HEK293 (cell line): Measurements from ENCODE around the gene PRKG1.

Source experiments
- SP2 ChIP-seq: fragments of 450-650 bp; formaldehyde crosslinking; IDR thresholded peaks from 2 replicates; pipeline ENCODE4 v1.5.1; 2016; ENCODE audit warnings: missing biosample characterization, missing genetic modification characterization
- ZBTB21 ChIP-seq: fragments of 450-650 bp; formaldehyde crosslinking; IDR thresholded peaks from 2 replicates; pipeline ENCODE4 v1.5.1; 2017; ENCODE audit warnings: missing biosample characterization, missing genetic modification characterization
- ZBTB7A ChIP-seq: fragments of 450-650 bp; formaldehyde crosslinking; IDR thresholded peaks from 2 replicates; pipeline ENCODE4 v1.5.1; 2016; ENCODE audit warnings: low read depth, missing biosample characterization, missing genetic modification characterization
- ZNF274 ChIP-seq, 2 experiments: fragments of 200-500 bp in 1 of 2; fragments of 450-650 bp in 1 of 2; sonication (Bioruptor generic) in 1 of 2; formaldehyde crosslinking in 1 of 2; IDR thresholded peaks; 2 replicates each; pipeline versions ENCODE4 v1.5.1 to v1.6.1; 2014 to 2016; ENCODE audit warnings: borderline replicate concordance in 1 of 2, inconsistent platforms in 1 of 2, low read length in 1 of 2, missing biosample characterization in 1 of 2, missing genetic modification characterization in 1 of 2
- ZSCAN16 ChIP-seq: fragments of 450-650 bp; formaldehyde crosslinking; IDR thresholded peaks from 2 replicates; pipeline ENCODE4 v1.5.1; 2016; ENCODE audit warnings: missing biosample characterization, missing genetic modification characterization
- ZSCAN18 ChIP-seq: fragments of 450-650 bp; formaldehyde crosslinking; IDR thresholded peaks from 2 replicates; pipeline ENCODE4 v1.5.1; 2016; ENCODE audit warnings: missing biosample characterization, missing genetic modification characterization
- TF ChIP-seq, protein P1 (sequence below): sonication (generic); formaldehyde crosslinking; IDR thresholded peaks from 2 replicates; pipeline ENCODE4 v1.8.1; 2022; ENCODE audit warnings: mild to moderate bottlenecking, moderate library complexity, missing genetic modification reagents
- TF ChIP-seq, protein P2 (sequence below): fragments of 450-650 bp; formaldehyde crosslinking; IDR thresholded peaks from 2 replicates; pipeline ENCODE4 v1.5.1; 2016; ENCODE audit warnings: missing biosample characterization, missing genetic modification characterization

DNA sequence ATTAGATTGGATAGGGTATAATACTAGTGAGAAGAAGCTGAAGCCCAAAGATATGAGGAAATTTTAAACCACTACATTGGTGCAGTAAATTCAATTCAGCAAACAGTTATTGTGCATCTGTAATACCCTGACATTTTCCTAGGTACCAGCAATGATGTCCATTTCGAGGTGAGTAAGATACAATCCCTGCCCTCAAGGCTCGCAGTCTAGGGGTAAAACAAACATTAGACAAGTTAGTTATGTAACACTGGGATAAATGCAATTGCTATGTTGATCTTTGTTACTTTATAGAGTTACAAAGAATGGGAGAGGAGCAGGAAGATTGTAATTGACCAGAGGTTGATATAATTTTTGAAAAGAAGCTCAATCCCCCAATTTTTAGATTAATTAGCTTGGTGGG lies 168.1 kb downstream of the PRKG1 start:
- TF ChIP-seq, protein P1, sequence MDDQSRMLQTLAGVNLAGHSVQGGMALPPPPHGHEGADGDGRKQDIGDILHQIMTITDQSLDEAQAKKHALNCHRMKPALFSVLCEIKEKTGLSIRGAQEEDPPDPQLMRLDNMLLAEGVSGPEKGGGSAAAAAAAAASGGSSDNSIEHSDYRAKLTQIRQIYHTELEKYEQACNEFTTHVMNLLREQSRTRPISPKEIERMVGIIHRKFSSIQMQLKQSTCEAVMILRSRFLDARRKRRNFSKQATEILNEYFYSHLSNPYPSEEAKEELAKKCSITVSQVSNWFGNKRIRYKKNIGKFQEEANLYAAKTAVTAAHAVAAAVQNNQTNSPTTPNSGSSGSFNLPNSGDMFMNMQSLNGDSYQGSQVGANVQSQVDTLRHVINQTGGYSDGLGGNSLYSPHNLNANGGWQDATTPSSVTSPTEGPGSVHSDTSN (CRISPR knock-in tag), result no peak
- no peak for TF ChIP-seq ZSCAN16 (tag by site-specific recombination)
- TF ChIP-seq, protein P2, sequence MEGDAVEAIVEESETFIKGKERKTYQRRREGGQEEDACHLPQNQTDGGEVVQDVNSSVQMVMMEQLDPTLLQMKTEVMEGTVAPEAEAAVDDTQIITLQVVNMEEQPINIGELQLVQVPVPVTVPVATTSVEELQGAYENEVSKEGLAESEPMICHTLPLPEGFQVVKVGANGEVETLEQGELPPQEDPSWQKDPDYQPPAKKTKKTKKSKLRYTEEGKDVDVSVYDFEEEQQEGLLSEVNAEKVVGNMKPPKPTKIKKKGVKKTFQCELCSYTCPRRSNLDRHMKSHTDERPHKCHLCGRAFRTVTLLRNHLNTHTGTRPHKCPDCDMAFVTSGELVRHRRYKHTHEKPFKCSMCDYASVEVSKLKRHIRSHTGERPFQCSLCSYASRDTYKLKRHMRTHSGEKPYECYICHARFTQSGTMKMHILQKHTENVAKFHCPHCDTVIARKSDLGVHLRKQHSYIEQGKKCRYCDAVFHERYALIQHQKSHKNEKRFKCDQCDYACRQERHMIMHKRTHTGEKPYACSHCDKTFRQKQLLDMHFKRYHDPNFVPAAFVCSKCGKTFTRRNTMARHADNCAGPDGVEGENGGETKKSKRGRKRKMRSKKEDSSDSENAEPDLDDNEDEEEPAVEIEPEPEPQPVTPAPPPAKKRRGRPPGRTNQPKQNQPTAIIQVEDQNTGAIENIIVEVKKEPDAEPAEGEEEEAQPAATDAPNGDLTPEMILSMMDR (tag by site-specific recombination), result no peak
- no peak for TF ChIP-seq ZNF274 (IDR thresholded peaks at IDR 0.05; ENCODE audit: low read length)
- no peak for TF ChIP-seq ZNF274 (tag by site-specific recombination; IDR thresholded peaks at IDR 0.05; ENCODE audit: borderline replicate concordance)
- no peak for TF ChIP-seq ZBTB7A (tag by site-specific recombination)
- no peak for TF ChIP-seq ZSCAN18 (tag by site-specific recombination)
- no peak for TF ChIP-seq ZBTB21 (tag by site-specific recombination)
- TF ChIP-seq SP2 (tag by site-specific recombination), result no peak
